HG03342 (cell line): ENCODE measurements around the gene UTS2B.

Source experiments
- ATAC-seq: cut with Tn5 transposase; IDR thresholded peaks from one replicate; pipeline ENCODE4 v1.9.1; 2021; ENCODE audit warnings: mild to moderate bottlenecking, moderate library complexity; ENCODE audit not compliant: unreplicated experiment

The UTS2B gene

DNA sequence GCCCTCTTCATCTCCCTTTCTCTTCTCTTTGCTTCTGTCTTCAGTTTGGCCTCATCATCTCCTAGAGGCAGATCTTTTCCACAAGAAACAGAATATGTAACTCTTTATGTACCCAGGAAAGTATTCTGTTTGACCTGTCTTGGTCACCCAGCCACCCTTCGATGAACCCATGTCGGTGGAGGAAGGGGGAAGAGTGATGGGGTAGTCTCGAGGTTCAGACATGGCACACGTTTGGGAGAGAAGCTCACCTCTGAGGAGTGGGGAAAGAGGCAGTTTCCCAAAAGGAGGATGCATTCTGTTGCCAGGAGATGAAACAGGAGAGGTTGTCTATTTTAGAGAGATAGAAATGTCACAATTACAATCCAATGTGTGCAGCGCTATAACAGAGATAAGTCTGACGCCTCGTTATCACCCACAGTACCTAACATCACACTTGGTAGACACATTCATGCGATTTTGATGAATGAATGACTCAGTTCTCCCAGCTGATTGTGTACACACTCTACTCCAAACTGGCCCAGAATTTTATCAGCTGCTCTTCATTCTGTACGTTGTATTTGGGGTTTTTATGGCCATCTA lies 1.9 kb downstream of the UTS2B start:
- no peak for ATAC-seq

DNA sequence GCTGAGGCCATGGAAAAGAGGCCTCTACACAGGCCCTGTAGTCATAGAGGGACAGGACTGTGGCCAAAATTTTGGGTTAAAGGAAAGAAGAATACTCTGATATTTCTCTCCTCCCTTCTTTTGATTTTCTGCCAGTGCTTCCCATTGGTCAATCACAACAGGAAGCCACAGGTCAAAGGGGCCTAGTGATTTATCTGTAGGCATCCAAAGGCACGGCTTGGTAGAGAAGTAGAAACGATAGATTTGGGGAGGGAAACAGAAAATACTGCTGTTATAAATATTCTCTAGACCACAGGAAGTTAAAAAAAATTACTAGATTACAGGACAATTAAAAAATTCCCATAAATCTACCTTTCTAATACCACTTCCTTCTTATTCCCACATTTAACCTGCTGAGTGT lies 2.8 kb downstream of the UTS2B start:
- no peak for ATAC-seq

DNA sequence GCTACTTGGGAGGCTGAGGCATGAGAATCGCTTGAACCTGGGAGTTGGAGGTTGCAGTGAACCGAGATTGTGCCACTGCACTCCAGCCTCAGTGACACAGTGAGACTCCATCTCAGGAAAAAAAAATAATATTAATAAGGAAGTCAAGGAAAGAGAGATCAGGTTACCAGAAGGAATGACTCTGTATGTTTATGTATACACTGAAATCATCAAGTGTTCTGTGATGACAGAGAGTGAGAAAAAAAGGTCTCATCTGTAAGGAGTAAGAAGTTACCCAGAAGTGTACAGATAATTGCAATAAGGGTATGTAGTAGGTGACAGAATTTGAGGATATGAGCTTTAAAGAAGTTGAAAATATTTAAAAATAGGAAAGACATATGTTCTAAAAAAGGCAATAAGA lies 5.4 kb downstream of the UTS2B start:
- ATAC-seq = no peak

DNA sequence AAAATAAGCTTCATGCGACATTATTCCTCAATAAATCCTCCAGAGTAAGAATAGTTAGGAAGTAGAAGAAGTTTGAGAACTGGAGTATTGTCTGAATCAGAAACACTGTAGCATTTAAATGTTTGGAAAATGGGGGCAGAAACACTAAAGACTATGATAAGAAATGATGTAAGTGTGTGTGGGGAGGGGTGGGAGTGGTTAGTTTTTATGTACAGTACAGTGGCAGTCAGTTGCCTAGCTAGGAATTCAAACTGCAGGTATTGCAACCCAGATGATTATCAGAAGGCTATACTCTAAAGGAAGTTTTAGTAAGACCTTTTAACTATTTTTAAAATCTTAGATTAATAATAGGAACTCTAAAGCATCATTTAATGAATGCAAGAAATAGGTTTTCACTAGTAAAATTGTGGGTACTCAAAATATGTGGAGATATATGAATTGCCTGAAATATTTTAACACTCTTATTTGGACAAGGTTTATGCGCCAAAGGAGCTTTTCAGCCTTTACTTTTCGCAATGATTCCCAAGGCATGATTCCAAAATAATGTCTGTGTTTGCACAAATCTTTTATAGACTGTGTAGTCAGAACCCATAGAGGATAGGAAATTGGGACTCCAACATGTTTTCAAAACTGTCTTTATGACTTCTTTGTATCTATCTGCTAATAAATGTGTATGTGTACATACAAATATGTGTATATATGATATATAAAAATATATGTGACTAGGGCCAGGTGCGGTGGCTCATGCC lies 9.1 kb downstream of the UTS2B start:
- no peak for ATAC-seq

DNA sequence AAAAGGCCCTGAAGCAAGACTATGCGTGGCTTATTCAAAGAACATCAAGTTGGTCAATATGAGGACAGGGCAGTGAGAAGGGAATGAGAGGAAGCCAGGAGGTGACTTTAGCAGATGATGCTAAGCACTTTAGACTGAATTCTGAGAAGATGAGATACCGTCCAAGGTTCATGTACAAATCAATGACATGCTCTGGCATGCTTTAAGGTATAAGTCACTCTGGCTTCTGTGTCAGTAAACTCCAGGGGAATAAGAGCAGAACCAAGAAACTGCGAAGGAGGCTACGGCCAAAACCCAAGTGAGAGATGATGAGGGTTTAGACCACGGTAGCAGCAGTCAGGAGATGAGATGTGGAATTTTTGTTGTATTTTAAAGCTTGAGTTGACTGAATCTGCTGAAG lies 10.0 kb downstream of the UTS2B start:
- ATAC-seq = no peak

DNA sequence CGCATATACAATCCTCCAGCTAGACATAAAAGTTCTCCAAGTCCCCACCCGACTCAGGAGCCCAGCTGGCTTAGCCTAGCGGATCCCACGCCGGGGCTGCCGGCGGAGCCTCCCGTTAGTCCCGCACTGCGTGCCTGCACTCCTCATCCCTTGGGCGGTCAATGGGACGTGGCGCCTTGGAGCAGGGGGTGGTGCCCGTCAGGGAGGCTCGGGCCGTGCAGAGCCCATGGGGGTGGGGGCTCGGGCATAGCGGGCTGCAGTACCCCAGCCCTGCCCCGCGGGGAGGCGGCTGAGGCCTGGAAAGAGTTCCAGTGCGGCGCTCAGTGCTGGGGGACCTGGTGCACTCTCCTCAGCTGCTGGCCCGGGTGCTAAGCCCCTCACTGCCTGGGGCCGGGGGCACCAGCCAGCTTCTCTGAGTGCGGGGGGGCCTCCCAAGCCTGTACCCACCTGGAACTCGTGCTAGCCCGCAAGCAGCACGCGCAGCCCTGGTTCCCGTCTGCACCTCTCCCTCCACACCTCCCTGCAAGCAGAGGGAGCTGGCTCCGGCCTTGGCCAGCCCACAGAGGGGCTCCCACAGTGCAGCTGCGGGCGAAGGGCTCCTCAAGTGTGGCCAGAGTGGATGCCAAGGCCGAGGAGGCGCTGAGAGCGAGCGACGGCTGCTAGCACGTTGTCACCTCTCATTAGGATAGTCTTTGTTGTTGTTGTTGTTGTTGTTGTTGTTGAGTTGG lies 13.3 kb downstream of the UTS2B start:
- ATAC-seq = no peak

DNA sequence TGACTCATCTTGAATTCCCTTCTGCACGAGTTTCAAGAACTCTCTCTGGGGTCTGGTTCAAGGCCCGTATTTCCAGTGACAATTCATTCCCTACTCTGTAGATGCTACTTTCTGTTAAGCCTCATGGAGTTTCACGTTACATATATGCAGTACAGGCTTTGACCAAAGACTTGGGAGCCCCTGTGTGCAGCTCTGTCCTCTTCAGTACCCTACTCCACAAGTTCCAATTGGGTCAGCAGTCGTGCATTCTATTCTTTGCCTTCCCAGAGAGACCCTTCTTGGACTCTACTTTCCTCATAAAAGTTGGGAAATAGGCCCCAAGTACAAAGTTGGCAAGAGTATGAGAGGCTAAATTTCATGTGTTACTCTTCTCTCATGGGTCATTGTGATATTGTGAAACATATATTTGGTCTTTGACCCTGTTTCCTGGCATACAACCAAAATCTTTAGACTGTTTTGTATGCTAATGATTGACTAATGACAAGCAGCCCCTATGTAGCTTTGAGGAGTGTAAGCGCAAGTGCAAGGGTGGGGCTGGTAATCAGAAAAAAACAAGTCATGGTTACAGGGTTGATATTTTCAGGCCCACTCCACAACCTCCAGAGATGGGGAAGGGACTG lies 16.1 kb downstream of the UTS2B start:
- no peak for ATAC-seq

DNA sequence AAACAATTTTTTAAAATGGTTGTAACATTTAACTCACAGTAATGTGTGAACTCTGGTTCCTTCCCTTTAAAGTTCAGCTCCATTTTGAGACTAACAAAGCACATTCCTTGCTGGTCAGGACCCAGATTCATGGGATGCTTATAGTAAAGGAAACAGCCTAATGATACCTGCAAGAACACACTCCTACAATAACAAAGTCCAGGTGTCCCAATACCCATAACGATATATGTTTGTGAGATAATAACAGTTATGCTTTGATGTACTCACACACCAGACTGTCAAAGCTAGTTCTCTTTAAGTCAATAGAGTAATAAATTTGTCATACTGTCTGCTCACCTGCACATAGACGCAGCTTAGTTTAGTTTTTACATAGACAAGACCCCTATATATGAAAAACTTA lies 17.0 kb downstream of the UTS2B start:
- ATAC-seq = no peak

DNA sequence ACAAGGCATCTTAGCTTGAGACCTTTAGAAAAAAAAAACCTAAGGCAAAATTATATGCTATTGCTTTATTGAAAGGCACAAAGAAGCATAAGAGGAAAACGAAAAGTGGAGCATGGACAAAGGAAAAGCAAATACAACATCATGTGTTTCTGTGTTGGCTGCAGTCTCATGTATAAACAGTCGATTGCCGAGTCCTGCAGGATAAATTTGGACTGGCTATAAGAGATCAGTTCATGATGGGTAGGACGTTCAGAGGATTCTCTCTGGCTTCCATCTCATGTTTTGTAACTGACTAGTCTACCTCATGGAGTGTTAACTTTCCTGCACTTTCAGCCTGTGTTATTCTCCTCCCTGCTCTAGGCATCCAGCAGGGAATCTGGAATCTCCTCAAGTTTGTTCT lies 23.0 kb downstream of the UTS2B start:
- ATAC-seq = no peak

DNA sequence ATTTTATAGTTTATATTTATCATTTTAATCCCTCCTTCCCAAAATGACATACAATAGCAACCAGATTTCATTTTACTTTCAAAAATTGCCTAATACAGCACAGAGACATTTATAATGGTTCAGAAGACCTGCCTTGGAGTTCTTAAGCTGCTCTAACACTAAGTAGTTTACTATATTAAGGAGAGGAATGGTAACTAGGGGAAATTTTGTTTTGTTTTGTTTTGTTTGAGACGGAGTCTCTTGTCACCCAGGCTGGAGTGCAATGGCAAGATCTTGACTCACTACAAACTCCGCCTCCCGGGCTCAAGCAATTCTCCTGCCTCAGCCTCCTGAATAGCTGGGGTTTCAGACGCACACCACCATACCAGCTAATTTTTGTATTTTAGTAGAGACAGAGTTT lies 23.9 kb downstream of the UTS2B start:
- ATAC-seq = no peak

DNA sequence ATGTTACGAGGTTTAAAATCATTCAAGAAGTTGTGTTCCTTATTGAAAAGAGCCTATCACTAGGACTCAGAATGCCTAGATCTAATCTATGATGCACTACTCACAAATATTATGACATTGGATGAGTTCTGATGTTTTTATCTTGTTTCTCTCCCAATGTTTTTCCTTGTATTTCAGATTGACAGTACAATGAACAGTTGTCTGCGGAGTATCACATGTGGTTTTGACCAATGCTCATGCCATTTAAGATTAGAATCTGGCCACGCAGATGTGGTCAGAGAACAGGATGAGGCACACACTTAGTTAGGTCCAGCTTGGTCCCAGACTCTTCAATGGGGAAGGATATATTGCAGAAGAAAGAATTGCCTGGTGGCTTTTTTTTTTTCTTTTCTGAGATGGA lies 26.7 kb downstream of the UTS2B start:
- ATAC-seq = no peak

DNA sequence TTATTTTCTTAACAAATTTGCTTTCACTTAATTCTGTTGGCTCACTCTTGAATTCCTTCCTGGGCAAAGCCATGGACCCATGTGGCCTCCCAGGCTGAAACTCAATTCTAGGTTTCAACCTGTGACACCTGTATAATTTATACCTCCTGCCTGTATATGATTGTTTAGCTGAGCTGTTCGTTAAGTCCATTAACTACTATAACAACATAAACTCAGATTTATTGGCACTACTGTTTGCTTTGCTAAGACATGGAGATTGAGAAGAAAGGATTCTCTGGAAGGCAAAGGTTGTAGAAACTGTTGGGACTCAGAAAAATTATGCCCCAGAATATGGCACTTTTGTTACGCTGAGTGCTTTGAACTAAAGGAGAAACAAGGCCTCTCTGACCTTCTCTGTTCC lies 27.9 kb downstream of the UTS2B start:
- ATAC-seq = no peak

DNA sequence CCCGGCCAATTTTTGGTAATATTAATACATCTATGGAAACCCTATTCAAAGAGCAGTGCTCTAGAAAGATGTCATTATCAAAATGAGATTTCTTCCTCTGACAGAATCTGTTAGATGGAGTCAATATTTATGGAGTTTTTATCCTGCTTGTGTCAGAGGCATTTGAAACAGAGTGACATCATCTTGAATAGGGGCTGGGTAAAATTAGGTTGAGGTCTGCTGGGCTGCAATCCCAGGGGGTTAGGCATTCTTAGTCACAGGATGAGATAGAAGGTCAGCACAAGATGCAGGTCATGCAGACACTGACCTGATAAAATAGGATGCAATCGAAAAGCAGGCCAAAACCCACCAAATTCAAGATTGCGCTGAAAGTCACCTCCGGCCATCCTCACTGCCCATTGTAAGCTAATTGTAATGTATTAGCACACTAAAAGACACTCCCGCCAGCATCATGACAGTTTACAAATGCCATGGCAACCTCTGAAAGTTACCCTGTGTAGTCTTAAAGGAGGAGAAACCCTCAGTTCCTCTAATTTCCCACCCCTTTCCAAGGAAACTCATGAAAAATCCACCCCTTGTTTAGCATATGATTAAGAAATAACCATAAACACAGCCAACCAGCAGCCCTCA lies 28.4 kb downstream of the UTS2B start:
- no peak for ATAC-seq

DNA sequence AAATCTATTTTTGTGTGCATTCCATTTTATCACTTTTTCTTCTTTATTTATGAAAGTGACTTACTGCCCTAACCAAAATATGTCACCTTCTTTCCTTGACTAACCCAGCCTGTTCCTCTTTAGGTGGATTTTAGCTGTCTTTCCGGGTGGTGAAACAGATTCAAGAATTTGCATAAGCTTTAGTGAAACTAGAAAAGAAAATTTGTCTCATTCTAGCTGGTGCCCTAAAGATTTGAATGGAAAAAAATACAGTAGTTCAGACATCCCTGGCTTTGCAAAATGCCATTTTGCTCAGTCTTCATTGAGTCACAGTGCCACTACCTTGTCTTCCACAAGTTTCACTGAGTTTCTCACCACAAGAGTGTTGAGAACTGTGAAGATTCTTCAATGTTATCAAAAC lies 29.3 kb downstream of the UTS2B start:
- peak; percentile 79 for ATAC-seq

DNA sequence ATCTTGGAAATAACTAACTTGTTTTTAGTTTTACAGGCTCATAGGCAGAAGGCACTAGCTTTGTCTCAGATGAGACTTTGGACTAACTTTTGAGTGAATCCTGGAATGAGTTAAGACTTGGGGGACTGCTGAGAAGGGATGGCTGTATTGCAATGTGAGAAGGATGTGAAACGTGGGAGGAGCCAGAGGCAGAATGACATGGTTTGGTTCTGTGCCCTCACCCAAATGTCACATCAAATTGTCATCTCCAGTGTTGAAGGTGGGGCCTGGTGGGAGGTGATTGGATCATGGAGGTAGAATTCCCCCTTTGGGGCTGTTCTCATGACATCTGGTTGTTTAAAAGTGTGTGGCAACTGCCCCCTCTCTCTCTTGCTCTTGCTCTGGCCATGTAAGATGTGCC lies 29.9 kb downstream of the UTS2B start:
- ATAC-seq = no peak

DNA sequence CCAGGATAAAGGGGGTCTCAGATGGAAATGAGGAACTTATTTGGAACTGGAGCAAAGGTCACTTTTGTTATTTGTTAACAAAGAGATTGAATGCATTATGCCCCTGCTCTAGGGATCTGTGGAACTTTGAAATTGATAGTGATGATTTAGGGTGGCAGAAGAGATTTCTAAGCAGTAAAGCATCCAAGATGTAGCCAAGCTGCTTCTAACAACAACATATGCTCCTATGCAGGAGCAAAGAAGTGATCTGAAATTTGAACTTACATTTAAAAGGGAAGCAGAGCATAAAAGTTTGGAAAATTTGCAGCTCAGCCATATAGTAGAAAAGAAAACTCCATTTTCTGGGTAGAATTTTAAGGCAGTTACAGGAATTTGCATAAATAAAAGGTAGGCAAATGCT lies 31.5 kb downstream of the UTS2B start:
- ATAC-seq = no peak

DNA sequence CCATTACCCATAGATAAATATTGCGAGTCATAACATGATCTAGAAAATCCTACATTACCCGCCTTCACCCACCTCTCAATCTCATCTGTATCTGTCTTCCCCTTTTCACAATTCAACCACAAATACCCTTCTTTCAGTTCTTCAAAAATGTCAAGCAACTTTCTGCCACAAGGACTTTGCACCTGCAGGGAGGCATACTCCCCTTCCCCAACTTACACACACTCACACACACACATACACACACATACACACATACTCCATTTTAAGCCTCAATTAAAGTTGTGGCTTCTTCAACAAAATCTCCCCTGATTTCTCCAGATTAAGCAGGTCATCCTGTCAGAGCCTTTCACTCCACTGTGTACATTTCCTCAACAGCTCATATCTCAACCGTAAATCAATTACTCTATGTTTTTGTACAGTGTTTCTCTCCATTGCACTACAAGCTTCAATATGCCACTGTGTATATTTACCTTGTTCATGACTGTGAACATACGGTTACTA lies 34.2 kb downstream of the UTS2B start:
- ATAC-seq = peak; percentile 89

DNA sequence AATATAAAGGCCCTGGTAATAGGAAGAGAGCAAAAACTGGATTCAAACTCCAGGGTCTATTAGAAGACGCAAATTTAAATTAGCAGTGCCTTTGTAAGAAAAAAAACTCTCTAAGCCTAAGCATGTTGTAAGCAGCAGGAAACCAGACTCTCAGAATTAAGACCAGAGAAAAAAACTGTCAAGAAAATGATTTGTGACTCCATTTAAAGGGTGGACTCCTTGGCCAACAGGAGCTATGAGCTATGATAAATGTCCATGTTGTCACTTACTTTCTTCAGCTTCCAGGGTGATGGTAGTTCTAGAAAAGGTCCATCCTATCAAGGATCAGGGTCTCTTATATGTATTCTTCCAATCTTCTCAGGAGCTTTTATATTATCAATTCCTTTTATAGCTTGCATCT lies 36.0 kb downstream of the UTS2B start:
- no peak for ATAC-seq

DNA sequence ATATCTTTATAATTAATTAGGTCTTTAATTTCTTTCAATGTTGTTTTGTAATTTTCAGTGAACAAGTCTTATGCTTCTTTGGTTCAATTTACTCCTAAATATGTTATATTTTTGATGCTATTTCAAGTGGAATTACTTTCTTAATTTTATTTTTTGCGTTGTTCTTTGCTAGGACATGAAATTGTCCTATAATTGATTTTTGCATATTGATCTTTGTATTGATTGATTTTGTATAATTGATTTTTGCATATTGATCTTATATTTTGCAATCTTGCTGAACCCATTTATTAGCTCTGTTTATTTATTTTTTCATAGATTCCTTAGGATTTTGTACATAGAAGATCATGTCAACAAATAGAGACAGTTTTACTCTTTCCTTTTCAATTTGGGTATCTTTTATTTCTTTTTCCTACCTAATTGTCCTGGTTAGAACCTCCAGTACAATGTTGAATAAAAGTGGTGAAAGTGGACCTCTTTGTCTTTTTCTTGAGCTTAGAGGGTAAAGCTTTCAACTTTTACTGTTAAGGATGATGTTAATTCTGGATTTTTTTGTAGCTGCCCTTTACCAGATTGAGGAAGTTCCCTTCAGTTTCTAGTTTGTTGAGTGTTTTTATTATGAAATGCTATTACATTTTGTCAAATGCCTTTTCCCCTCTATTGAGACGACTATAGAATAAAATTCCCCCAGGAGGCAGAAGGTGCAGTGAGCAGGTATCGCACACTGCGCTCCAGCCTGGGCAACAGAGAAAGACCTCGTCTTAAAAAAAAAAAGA lies 37.9 kb downstream of the UTS2B start:
- ATAC-seq = no peak

DNA sequence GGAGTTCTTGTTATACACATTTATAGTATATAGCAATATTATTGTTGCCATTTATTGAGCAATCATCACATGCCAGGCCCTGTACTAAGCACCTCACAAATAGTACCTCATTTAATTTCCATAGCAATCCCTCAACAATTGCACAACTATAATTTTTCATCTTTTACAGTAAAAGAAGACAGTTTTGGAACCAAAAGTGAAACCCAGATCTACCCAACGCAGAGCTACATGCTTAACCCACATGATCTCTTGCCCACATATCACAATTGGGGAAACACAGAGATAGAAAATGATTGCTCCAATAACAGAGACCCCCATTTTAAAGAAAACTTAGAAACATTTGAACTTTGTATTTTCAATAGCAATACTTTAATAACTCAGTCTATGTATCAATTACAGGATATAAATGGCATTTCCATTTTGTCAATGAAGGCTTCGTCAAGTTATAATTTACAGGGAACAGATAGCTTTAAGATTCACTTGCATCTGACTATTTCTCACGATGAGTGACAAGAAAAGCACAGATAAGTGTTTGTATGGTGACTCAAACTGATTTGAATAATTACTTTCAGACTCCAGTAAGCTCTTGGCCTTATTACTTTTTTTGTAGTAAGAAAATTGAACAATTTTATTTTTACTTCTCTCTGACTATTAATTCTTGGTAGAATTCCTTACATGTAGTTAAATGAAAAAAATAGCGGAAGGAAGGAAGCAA lies 39.9 kb downstream of the UTS2B start:
- ATAC-seq = peak; percentile 92
